Activated CD4-positive, alpha-beta T cell treated with anti-CD3 and anti-CD28 coated beads, Interleukin-2, amount 10 ng/mL, durations not matched to agents 24 days and 14 days (primary cell): ENCODE measurements around the gene OR2AP1. TPM values are rescaled to one million over a fixed set of nuclear protein-coding genes. Genes with fewer than 3 reads are reported as not detected.
"Not testable (repeated sequence)": the region's sequence is repeated elsewhere in the genome, so short reads cannot be mapped to it uniquely, and the experiment has no call there.

Experiments
- DNase-seq: peaks from one replicate; pipeline ENCODE4 v3.0.0; 2022
- H3K27ac Mint-ChIP-seq: one replicate; pipeline ENCODE4 v1.8.0; 2022; ENCODE audit warnings: mild to moderate bottlenecking, mixed read lengths
- H3K27me3 Mint-ChIP-seq: one replicate; pipeline ENCODE4 v1.8.0; 2022; ENCODE audit warnings: mixed read lengths
- H3K36me3 Mint-ChIP-seq: one replicate; pipeline ENCODE4 v1.8.0; 2022; ENCODE audit warnings: low read depth, mild to moderate bottlenecking, mixed read lengths
- H3K4me1 Mint-ChIP-seq: one replicate; pipeline ENCODE4 v1.8.0; 2021; ENCODE audit warnings: mixed read lengths
- H3K4me3 Mint-ChIP-seq: one replicate; pipeline ENCODE4 v1.8.0; 2022; ENCODE audit warnings: mild to moderate bottlenecking, moderate library complexity, mixed read lengths
- H3K9me3 Mint-ChIP-seq: one replicate; pipeline ENCODE4 v1.8.0; 2021; ENCODE audit warnings: mixed read lengths
- intact Hi-C: fragments of 100-400 bp; cut with micrococcal nuclease; formaldehyde crosslinking; loops from one replicate; pipeline ENCODE4 v1.15.1; 2023
- total RNA-seq: library from RNA; stranded (reverse); gene quantifications from 2 replicates; pipeline ENCODE4 v1.2.3, GENCODE V29; 2022

Gene OR2AP1
- not detected in 2 replicates for total RNA-seq

- Mint-ChIP-seq H3K9me3 (peaks cover 22% of the 10 kb centered on the region), H3K36me3 (no peaks in the 10 kb centered on the region), H3K4me1 (no peaks in the 10 kb centered on the region), H3K27ac (no peak within 1 kb of the TSS), H3K4me3 (no peak within 1 kb of the TSS), H3K27me3 (peaks cover 3% of the 10 kb centered on the region)
- intact Hi-C loops = no loop called here
- no peak for DNase-seq
Measured at GRCh38 chr12:55572168-55572567, at the start of gene OR2AP1. TSS of gene OR2AP1 (plus strand) at chr12:55572468. CDS start at chr12:55574415, 1,947 bp downstream.

DNA sequence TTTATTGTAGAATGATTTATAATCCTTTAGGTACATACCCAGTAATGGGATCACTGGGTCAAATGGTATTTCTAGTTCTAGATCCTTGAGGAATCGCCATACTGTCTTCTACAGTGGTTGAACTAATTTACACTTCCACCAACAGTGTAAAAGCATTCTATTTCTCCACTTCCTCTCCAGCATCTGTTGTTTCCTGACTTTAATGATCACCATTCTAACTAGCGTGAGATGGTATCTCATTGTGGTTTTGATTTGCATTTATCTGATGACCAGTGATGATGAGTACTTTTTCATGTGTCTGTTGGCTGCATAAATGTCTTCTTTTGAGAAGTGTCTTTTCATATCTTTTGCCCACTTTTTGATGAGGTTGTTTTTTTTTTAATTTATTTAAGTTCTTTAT lies 24.0 kb upstream of the OR2AP1 start:
- DNase-seq, intact Hi-C loops, H3K9me3 Mint-ChIP-seq, H3K36me3 Mint-ChIP-seq, H3K4me1 Mint-ChIP-seq, H3K4me3 Mint-ChIP-seq, H3K27me3 Mint-ChIP-seq, H3K27ac Mint-ChIP-seq: not testable (repeated sequence)

DNA sequence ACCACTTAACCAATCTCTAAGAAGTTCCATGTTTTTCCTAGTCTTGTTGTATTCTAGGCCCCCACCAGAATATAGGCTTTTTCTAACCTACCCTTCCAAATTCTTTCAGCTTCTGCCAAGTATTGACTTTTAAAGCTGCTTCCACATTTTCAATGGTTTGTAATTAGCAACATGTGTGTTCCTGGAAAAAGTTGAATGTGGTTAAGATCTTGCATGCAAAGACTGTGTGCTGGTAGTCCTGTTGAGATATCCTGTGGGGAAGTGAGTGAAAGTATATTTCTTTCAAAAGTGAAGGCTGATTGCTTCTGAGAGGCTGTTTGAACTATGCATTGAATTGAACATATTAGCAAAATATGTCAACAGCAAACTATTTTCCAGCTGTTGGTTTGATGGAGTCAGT lies 23.5 kb upstream of the OR2AP1 start:
- no peak overlapping the region for H3K4me3 Mint-ChIP-seq
- H3K9me3 Mint-ChIP-seq = no peaks in the 10 kb centered on the region
- H3K4me1 Mint-ChIP-seq = no peaks in the 10 kb centered on the region
- H3K27me3 Mint-ChIP-seq = peaks cover 4% of the 10 kb centered on the region
- intact Hi-C loops = no loop called here
- H3K36me3 Mint-ChIP-seq = no peaks in the 10 kb centered on the region
- H3K27ac Mint-ChIP-seq = no peak overlapping the region
- no peak for DNase-seq

DNA sequence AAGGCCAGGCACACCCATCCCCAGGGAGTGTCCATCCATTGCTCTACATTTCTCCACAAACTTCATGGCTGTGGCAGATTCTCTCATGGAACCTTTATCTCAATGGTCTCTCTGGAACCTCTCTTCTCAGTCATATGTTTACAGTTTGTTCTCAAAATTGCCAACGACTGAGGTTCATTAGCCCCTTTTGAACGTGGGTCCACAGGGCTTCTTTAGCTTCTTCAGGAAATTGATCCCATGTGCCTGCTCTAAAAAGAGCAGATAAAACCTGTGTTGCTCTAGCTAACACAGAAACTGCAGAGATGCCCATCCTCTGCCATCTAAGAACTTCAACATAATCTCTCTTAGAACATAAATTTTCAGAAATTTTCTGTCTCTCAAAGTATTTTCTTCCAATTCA lies 23.0 kb upstream of the OR2AP1 start, which contains the start of gene OR6C4:
OR6C4 (plus strand) TSS at position 301 of the 400 bp plus-strand sequence. CDS start 1,625 bp downstream, outside the sequence.
- peaks cover 6% of the 10 kb centered on the region for H3K27me3 Mint-ChIP-seq
- no peak within 1 kb of the TSS for H3K27ac Mint-ChIP-seq
- H3K4me1 Mint-ChIP-seq = no peaks in the 10 kb centered on the region
- H3K4me3 Mint-ChIP-seq = no peak within 1 kb of the TSS
- no peaks in the 10 kb centered on the region for H3K36me3 Mint-ChIP-seq
- no peak for DNase-seq
- no peaks in the 10 kb centered on the region for H3K9me3 Mint-ChIP-seq
- intact Hi-C loops = no loop called here

DNA sequence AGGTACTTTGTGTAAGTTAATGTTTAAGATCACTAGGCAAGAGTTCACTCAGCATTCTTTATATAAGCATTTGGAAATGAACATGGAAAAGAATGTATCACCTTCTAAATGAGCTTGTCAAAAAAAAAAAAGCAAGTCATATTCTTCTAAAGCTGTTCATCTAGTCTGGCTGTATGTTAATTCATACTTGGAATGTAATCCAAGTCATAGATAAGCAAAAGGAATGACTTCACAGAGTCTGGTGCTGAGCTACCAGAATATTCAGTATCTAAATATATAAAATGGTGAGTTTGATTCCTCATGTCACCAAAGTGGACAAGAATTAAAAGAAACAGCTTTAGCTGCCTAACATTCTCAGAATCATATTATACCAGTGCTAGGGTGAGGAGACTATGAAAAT lies 18.0 kb upstream of the OR2AP1 start:
- peaks cover 6% of the 10 kb centered on the region for H3K27me3 Mint-ChIP-seq
- H3K4me3 Mint-ChIP-seq = no peak overlapping the region
- no peak overlapping the region for H3K27ac Mint-ChIP-seq
- intact Hi-C loops = no loop called here
- H3K4me1 Mint-ChIP-seq = no peaks in the 10 kb centered on the region
- H3K36me3 Mint-ChIP-seq = no peaks in the 10 kb centered on the region
- no peak for DNase-seq
- peaks cover 7% of the 10 kb centered on the region for H3K9me3 Mint-ChIP-seq

DNA sequence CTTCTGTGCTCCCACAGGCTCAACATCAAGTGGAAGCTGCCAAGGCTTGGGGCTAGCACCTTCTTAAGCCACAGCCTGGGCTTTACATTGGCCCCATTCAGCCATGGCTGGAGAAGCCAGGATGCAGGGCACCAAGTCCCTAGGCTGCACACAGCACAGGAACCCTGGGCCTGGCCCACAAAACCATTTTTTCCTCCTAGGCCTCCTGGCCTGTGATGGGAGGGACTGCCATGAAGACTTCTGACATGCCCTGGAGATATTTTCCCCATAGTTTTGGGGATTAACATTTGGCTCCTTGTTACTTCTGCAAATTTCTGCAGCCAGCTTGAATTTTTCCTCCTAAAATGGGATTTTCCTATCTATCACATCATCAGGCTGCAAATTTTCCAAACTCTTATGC lies 2.2 kb upstream of the OR2AP1 start:
- H3K36me3 Mint-ChIP-seq, intact Hi-C loops, DNase-seq, H3K27ac Mint-ChIP-seq, H3K4me1 Mint-ChIP-seq, H3K27me3 Mint-ChIP-seq, H3K4me3 Mint-ChIP-seq: not testable (repeated sequence)
- H3K9me3 Mint-ChIP-seq = peaks cover 18% of the 10 kb centered on the region

GRCh38 chr12:55570689-55571088 lies 1.6 kb upstream of the OR2AP1 start:
- H3K27me3 Mint-ChIP-seq = not testable (repeated sequence)

DNA sequence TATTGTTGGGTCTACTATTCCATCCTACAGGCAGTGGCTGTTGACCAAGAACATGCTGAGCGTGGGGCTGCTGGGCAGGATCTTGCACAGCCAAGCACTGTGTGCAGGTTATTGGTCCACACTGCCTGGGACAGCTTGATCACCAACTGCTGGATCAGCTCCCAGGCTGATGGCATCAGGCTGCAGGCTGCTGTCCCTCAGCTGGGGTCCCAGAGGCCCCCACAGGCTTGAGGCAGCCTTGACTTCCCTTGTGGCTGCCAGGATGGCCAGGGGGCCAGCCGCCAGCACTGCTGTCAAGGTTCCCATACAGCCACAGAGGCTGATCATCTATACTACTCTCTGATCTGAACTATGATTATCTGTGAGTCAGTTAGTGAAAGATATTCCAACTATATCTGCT lies 9.8 kb downstream of the OR2AP1 start:
- Mint-ChIP-seq H3K4me3 (no peak overlapping the region), H3K27ac (no peak overlapping the region), H3K9me3 (peaks cover 5% of the 10 kb centered on the region), H3K36me3 (no peaks in the 10 kb centered on the region), H3K27me3 (peaks cover 2% of the 10 kb centered on the region), H3K4me1 (no peaks in the 10 kb centered on the region)
- DNase-seq = no peak
- intact Hi-C loops = no loop called here

More at GRCh38 chr12:55570689-55571088, 1.6 kb upstream of the OR2AP1 start:
- H3K4me3 Mint-ChIP-seq, H3K27ac Mint-ChIP-seq, intact Hi-C loops, H3K4me1 Mint-ChIP-seq, H3K36me3 Mint-ChIP-seq, DNase-seq: not testable (repeated sequence)
- peaks cover 18% of the 10 kb centered on the region for H3K9me3 Mint-ChIP-seq

- DNase-seq = no peak
- no peaks in the 10 kb centered on the region for H3K4me1 Mint-ChIP-seq
- intact Hi-C loops = no loop called here
- no peak overlapping the region for H3K27ac Mint-ChIP-seq
- peaks cover 4% of the 10 kb centered on the region for H3K27me3 Mint-ChIP-seq
- no peaks in the 10 kb centered on the region for H3K36me3 Mint-ChIP-seq
- H3K9me3 Mint-ChIP-seq = peaks cover 9% of the 10 kb centered on the region
- H3K4me3 Mint-ChIP-seq = no peak overlapping the region
Measured at GRCh38 chr12:55585817-55586216, 13.5 kb downstream of the OR2AP1 start.

DNA sequence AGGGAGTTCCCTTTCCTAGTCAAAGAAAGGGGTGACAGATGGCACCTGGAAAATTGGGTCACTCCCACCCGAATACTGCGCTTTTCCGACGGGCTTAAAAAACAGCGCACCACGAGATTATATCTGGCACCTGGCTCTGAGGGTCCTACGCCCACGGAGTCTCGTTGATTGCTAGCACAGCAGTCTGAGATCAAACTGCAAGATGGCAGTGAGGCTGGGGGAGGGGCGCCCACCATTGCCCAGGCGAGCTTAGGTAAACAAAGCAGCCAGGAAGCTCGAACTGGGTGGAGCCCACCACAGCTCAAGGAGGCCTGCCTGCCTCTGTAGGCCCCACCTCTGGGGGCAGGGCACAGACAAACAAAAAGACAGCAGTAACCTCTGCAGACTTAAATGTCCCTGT lies 17.9 kb downstream of the OR2AP1 start:
- DNase-seq, H3K4me3 Mint-ChIP-seq, intact Hi-C loops, H3K4me1 Mint-ChIP-seq, H3K27ac Mint-ChIP-seq, H3K36me3 Mint-ChIP-seq, H3K9me3 Mint-ChIP-seq, H3K27me3 Mint-ChIP-seq: not testable (repeated sequence)

DNA sequence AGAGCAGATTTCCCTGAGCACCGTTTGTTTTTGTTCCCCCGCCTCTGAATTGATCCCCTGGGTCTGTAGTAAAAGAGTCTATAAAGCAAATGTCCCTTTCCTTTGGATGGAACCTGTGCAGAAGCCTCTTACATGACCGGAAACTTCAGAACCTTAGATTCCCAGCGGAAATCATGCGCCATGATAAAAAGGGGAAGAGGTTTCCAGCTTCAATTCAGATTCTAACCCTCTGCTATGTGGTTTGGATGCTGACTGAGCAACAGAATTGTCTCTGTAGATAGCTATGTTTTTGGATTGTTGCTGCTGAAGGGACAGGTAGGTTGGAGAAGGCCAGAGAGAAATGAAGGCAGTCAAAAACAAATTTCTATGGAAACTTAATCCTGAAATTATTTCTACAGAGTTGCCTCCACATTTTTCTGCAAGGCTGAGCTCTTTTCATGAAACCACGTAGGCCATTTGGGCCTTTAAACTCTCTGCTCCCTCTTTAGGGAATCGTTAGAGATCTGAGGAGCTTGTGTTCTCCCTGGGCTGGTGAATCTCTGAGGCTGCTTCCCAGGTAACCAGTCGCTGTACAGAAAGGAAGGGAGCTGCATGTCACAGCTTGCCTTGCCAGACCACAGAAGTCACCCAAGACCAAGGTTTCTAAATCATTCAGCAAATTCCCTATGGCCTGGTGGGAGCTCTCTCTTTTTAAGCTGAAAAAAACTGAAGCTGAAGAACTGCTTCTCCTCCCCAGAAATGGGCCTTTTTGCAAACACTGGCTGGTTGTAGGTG lies 35.7 kb downstream of the OR2AP1 start:
- H3K4me1 Mint-ChIP-seq = no peaks in the 10 kb centered on the region
- peaks cover 23% of the 10 kb centered on the region for H3K27me3 Mint-ChIP-seq
- no peaks in the 10 kb centered on the region for H3K36me3 Mint-ChIP-seq
- no peak overlapping the region for H3K4me3 Mint-ChIP-seq
- no peak for DNase-seq
- no peaks in the 10 kb centered on the region for H3K9me3 Mint-ChIP-seq
- intact Hi-C loops = no loop called here
- no peak overlapping the region for H3K27ac Mint-ChIP-seq

DNA sequence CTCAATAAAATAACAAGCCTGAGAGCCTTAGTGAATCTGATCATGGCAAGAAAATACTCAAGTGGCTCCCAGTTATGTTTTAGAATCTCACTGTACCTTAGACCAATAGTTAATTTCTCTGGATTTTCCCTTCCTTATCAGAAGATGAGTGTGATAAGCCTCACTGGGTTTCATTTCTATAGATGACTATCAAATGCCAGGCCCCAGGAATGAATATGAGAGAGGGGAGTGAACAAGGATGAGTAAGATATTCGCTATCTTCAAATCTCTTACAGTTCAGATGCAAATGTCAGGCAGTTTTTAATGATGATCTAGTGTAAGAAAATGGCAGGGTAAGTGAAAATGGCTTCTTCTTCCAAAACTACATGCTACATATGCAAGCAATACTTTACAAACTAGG lies 38.3 kb downstream of the OR2AP1 start:
- Mint-ChIP-seq H3K27ac (no peak overlapping the region), H3K27me3 (peaks cover 21% of the 10 kb centered on the region), H3K4me3 (no peak overlapping the region), H3K36me3 (no peaks in the 10 kb centered on the region), H3K4me1 (no peaks in the 10 kb centered on the region), H3K9me3 (no peaks in the 10 kb centered on the region)
- no peak for DNase-seq
- intact Hi-C loops = no loop called here

DNA sequence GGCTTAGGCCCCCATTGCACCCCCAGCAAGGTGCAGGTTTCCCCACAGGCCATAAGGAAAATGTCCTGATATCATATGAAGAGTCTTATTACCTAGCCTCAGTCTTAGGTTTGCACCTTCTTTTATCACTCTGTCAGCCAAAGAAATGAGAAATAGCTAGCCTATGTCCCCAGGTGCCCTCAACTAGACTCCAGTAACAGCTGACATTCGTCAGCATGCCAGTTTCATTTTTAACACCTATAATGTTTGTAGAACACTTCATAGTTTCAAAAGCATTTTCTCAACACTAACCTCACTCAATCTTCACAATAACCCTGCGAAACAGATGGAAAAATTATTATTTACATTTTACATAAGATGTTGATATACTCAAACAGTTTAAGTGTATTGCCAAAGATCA lies 40.4 kb downstream of the OR2AP1 start:
- H3K36me3 Mint-ChIP-seq = no peaks in the 10 kb centered on the region

GRCh38 chr12:55614764-55615163 lies 42.5 kb downstream of the OR2AP1 start:
- no peak overlapping the region for H3K4me3 Mint-ChIP-seq
- H3K27me3 Mint-ChIP-seq = peaks cover 15% of the 10 kb centered on the region
- intact Hi-C loops = no loop called here
- H3K36me3 Mint-ChIP-seq = no peaks in the 10 kb centered on the region
- H3K9me3 Mint-ChIP-seq = no peaks in the 10 kb centered on the region
- no peaks in the 10 kb centered on the region for H3K4me1 Mint-ChIP-seq
- no peak overlapping the region for H3K27ac Mint-ChIP-seq
- DNase-seq = no peak

More for the DNA sequence above, 40.4 kb downstream of the OR2AP1 start:
- no peaks in the 10 kb centered on the region for H3K4me1 Mint-ChIP-seq
- no peaks in the 10 kb centered on the region for H3K9me3 Mint-ChIP-seq
- intact Hi-C loops = no loop called here
- peaks cover 18% of the 10 kb centered on the region for H3K27me3 Mint-ChIP-seq
- no peak overlapping the region for H3K27ac Mint-ChIP-seq
- no peak overlapping the region for H3K4me3 Mint-ChIP-seq
- no peak for DNase-seq
